Muscle of back (tissue), 13 donors: ENCODE measurements around the gene SHROOM4. TPM values are rescaled to one million over a fixed set of nuclear protein-coding genes. Genes with fewer than 3 reads are reported as not detected.

Experiments
- DNase-seq, 3 donors: peaks; one replicate each; pipeline versions ENCODE4 v3.0.0 to v3.0.0-alpha.2; 2013
- long read RNA-seq, 9 donors: transcript quantifications; one replicate each; lab custom pipeline, GENCODE V29; 2026
- polyA plus RNA-seq, 10 donors: library from polyadenylated mRNA; unstranded; fragments of 120-200 nt; gene quantifications; one replicate each; pipeline ENCODE4 v1.2.1, GENCODE V29; 2013; ENCODE audit not compliant: insufficient read length in 10 of 10

Gene SHROOM4
- polyA plus RNA-seq: 1 to 10 TPM; 4.7 to 8.7 (median 6.3) TPM
- long read RNA-seq, donor 1: 0 reads
- long read RNA-seq, donor 2: 0 reads
- long read RNA-seq, donor 3: 0 reads
- long read RNA-seq, donor 4: 0 reads
- long read RNA-seq, donor 5: 0 reads
- long read RNA-seq, donor 6: 0 reads
- long read RNA-seq, donor 7: 0 reads
- long read RNA-seq, donor 8, full-length matches to known transcripts: 1 of 1 reads
- long read RNA-seq, donor 8, partial matches to known transcripts: 0 of 1 reads
- long read RNA-seq, donor 8, other reads (novel, unspliced or antisense): 0 of 1 reads
- long read RNA-seq, donor 9: 0 reads

- DNase-seq: peak; percentile 63 to 93 (median 80)
Measured at GRCh38 chrX:50813843-50814661, at the start of gene SHROOM4. TSS of gene SHROOM4 (minus strand) at chrX:50814194. CDS start at chrX:50814018, 176 bp downstream.

- no peak for DNase-seq
Measured at GRCh38 chrX:50863471-50863870, 49.5 kb upstream of the SHROOM4 start.

- DNase-seq: no peak
Measured at GRCh38 chrX:50860518-50860917, 46.5 kb upstream of the SHROOM4 start.

- no peak for DNase-seq
Measured at GRCh38 chrX:50858548-50858947, 44.6 kb upstream of the SHROOM4 start.

- DNase-seq: no peak
Measured at GRCh38 chrX:50853399-50853798, 39.4 kb upstream of the SHROOM4 start.

GRCh38 chrX:50852524-50852923 is 38.5 kb upstream of the SHROOM4 start:
- no peak for DNase-seq

- DNase-seq: no peak
Measured at GRCh38 chrX:50842221-50842620, 28.2 kb upstream of the SHROOM4 start.

- DNase-seq: no peak
Measured at GRCh38 chrX:50839730-50840129, 25.7 kb upstream of the SHROOM4 start.

GRCh38 chrX:50838820-50839600 is 25.0 kb upstream of the SHROOM4 start:
- no peak for DNase-seq

- no peak for DNase-seq
Measured at GRCh38 chrX:50827996-50828395, 14.0 kb upstream of the SHROOM4 start.

- no peak for DNase-seq
Measured at GRCh38 chrX:50825825-50826224, 11.8 kb upstream of the SHROOM4 start.

GRCh38 chrX:50818986-50819385 is 5.0 kb upstream of the SHROOM4 start:
- DNase-seq: no peak

- peak in 1 of 3 donors; percentile 28 for DNase-seq
Measured at GRCh38 chrX:50815120-50815519, 1.1 kb upstream of the SHROOM4 start.

GRCh38 chrX:50814701-50815100 is 707 bp upstream of the SHROOM4 start:
- DNase-seq: no peak

- DNase-seq: peak in 2 of 3 donors; percentile 10 to 73
Measured at GRCh38 chrX:50812995-50813842, 775 bp downstream of the SHROOM4 start.

- DNase-seq: no peak
Measured at GRCh38 chrX:50805276-50805675, 8.7 kb downstream of the SHROOM4 start.

- DNase-seq: no peak
Measured at GRCh38 chrX:50801135-50801534, 12.9 kb downstream of the SHROOM4 start.

- DNase-seq: peak in 2 of 3 donors; percentile 4 to 59
Measured at GRCh38 chrX:50799531-50799961, 14.4 kb downstream of the SHROOM4 start.

- no peak for DNase-seq
Measured at GRCh38 chrX:50798783-50799182, 15.2 kb downstream of the SHROOM4 start.

- no peak for DNase-seq
Measured at GRCh38 chrX:50787099-50787498, 26.9 kb downstream of the SHROOM4 start.

- DNase-seq: no peak
Measured at GRCh38 chrX:50780144-50780543, 33.9 kb downstream of the SHROOM4 start.
